Measurements from ENCODE around the gene FAM180B.

DNA sequence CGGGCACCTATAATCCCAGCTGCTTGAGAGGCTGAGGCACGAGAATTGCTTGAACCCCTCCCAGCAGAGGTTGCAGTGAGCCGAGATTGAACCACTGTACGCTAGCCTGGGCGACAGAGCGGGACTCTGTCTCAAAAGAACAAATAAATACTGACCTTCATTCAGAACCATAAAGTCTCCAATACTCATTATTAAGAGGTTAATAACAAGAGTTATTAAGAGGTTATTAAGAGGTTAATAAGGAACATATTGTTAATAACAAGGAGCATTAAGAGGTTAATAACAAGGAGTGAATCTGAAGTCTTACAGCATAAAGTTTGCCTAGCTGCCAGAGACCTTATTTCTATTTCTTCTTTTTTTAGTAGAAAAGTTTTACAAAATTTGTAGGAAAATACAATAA, 41.2 kb upstream of the FAM180B start:
- no peak for TF ChIP-seq EP300 (IDR thresholded peaks at IDR 0.05; ENCODE audit: borderline replicate concordance)
- TF ChIP-seq RAD21 (IDR thresholded peaks at IDR 0.05; ENCODE audit: low read depth): no peak
- TF ChIP-seq CEBPB (IDR thresholded peaks at IDR 0.05): no peak
- TF ChIP-seq MAX (IDR thresholded peaks at IDR 0.05): no peak
- TF ChIP-seq EGR1 (IDR thresholded peaks at IDR 0.05): no peak
- no peak for TF ChIP-seq TEAD4 (IDR thresholded peaks at IDR 0.05)
